Measurements from ENCODE around the gene DMXL1.

DNA sequence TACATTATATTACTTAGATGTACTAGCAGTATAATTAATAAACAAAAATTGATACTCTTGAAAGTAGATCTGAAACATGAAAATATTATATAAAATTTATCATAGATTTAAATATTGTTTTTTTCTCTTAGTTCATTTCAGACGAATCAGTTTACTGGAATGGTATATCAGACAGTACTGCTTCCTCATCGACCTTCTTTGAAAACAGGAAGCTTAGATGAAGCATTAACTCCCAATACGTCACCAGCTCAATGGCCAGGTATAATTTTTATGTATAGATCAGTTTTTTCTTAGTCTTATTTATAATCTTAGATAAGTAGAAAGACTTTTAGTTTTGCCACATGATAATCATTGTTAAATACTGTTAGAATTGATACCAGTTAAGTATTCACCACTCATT is 106.3 kb downstream of the DMXL1 start:
- no peak for TF ChIP-seq TAF1 (IDR thresholded peaks at IDR 0.05; ENCODE audit: borderline replicate concordance, insufficient read depth, low read length)
- TF ChIP-seq, protein P1, sequence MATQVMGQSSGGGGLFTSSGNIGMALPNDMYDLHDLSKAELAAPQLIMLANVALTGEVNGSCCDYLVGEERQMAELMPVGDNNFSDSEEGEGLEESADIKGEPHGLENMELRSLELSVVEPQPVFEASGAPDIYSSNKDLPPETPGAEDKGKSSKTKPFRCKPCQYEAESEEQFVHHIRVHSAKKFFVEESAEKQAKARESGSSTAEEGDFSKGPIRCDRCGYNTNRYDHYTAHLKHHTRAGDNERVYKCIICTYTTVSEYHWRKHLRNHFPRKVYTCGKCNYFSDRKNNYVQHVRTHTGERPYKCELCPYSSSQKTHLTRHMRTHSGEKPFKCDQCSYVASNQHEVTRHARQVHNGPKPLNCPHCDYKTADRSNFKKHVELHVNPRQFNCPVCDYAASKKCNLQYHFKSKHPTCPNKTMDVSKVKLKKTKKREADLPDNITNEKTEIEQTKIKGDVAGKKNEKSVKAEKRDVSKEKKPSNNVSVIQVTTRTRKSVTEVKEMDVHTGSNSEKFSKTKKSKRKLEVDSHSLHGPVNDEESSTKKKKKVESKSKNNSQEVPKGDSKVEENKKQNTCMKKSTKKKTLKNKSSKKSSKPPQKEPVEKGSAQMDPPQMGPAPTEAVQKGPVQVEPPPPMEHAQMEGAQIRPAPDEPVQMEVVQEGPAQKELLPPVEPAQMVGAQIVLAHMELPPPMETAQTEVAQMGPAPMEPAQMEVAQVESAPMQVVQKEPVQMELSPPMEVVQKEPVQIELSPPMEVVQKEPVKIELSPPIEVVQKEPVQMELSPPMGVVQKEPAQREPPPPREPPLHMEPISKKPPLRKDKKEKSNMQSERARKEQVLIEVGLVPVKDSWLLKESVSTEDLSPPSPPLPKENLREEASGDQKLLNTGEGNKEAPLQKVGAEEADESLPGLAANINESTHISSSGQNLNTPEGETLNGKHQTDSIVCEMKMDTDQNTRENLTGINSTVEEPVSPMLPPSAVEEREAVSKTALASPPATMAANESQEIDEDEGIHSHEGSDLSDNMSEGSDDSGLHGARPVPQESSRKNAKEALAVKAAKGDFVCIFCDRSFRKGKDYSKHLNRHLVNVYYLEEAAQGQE (IDR thresholded peaks at IDR 0.05; ENCODE audit: insufficient read depth in 1 of 2, low read depth in 2 of 2, low read length in 2 of 2), result no peak

Data from PFSK-1 (cell line).